Right atrium auricular region (tissue), 2 donors: ENCODE measurements around the gene ASB6. TPM values are rescaled to one million over a fixed set of nuclear protein-coding genes. Genes with fewer than 3 reads are reported as not detected.

Source experiments
- DNase-seq: peaks from one replicate; pipeline ENCODE4 v3.0.0-alpha.2; 2019; ENCODE audit warnings: low spot score
- H3K27ac ChIP-seq, 2 donors: fragments of 200-600 bp; sonication (generic); 1 replicate in 1 of 2; 2 replicates in 1 of 2; pipeline ENCODE4 v1.5.1; 2016 to 2019
- H3K27me3 ChIP-seq, 2 donors: fragments of 200-600 bp; sonication (generic); one replicate each; pipeline versions ENCODE4 v1.5.1 to v1.6.0; 2017 to 2019
- H3K36me3 ChIP-seq: fragments of 200-600 bp; sonication (generic); one replicate; pipeline ENCODE4 v1.5.1; 2016
- H3K4me1 ChIP-seq, 2 donors: fragments of 200-600 bp; sonication (generic); one replicate each; pipeline versions ENCODE4 v1.5.1 to v1.6.0; 2017 to 2019
- H3K4me3 ChIP-seq, 2 donors: fragments of 200-600 bp; sonication (generic); 1 replicate in 1 of 2; 2 replicates in 1 of 2; pipeline ENCODE4 v1.5.1; 2017 to 2019; ENCODE audit warnings: mild to moderate bottlenecking in 1 of 2, moderate library complexity in 1 of 2
- H3K9me3 ChIP-seq, 2 donors: fragments of 200-600 bp; sonication (generic); one replicate each; pipeline ENCODE4 v1.5.1; 2019
- CTCF ChIP-seq, 2 donors: fragments of 200-600 bp; sonication (generic); IDR thresholded peaks; one replicate each; pipeline ENCODE4 v1.5.1; 2019; ENCODE audit warnings: antibody characterized with exemption in 2 of 2
- total RNA-seq, 2 donors: library from RNA; depleted of rRNA; stranded (reverse); fragments of >200 nt; gene quantifications; one replicate each; pipeline ENCODE4 v1.1.0, GENCODE V29; 2016

The ASB6 gene
- total RNA-seq, 2 donors from 2014 or later, result 10.2 to 12.6 TPM

GRCh38 chr9:129640871-129641749 lies 841 bp downstream of the ASB6 start:
- Histone ChIP-seq H3K9me3 (no peaks in the 10 kb centered on the region), H3K4me1 (peaks cover 0 to 32% of the 10 kb centered on the region in 2 donors), H3K27me3 (no peaks in the 10 kb centered on the region), H3K27ac (peak overlapping the region in 1 of 2 donors; percentile 78), H3K4me3 (peak overlapping the region; percentile 69 to 95), H3K36me3 (peaks cover 36% of the 10 kb centered on the region)
- no peak for TF ChIP-seq CTCF (IDR thresholded peaks at IDR 0.05)
- no peak for DNase-seq

GRCh38 chr9:129640086-129640870 lies 1.7 kb downstream of the ASB6 start:
- no peak for DNase-seq
- peak overlapping the region in 1 of 2 donors; percentile 95 for H3K4me3 ChIP-seq
- no peaks in the 10 kb centered on the region for H3K9me3 ChIP-seq
- no peak overlapping the region for H3K27ac ChIP-seq
- no peak for TF ChIP-seq CTCF (IDR thresholded peaks at IDR 0.05)
- H3K27me3 ChIP-seq, result no peaks in the 10 kb centered on the region
- H3K36me3 ChIP-seq, result peaks cover 45% of the 10 kb centered on the region
- peaks cover 0 to 32% of the 10 kb centered on the region in 2 donors for H3K4me1 ChIP-seq

GRCh38 chr9:129639756-129640085 lies 2.2 kb downstream of the ASB6 start:
- no peak for DNase-seq
- Histone ChIP-seq H3K27ac (no peak overlapping the region), H3K9me3 (no peaks in the 10 kb centered on the region), H3K36me3 (peaks cover 50% of the 10 kb centered on the region), H3K4me1 (peaks cover 0 to 32% of the 10 kb centered on the region in 2 donors), H3K4me3 (no peak overlapping the region), H3K27me3 (no peaks in the 10 kb centered on the region)
- no peak for TF ChIP-seq CTCF (IDR thresholded peaks at IDR 0.05)

GRCh38 chr9:129639034-129639630 lies 2.8 kb downstream of the ASB6 start:
- H3K4me3 ChIP-seq, result no peak overlapping the region
- H3K9me3 ChIP-seq, result no peaks in the 10 kb centered on the region
- H3K36me3 ChIP-seq, result peaks cover 56% of the 10 kb centered on the region
- no peak overlapping the region for H3K27ac ChIP-seq
- DNase-seq, result no peak
- no peak for TF ChIP-seq CTCF (IDR thresholded peaks at IDR 0.05)
- peaks cover 0 to 32% of the 10 kb centered on the region in 2 donors for H3K4me1 ChIP-seq
- no peaks in the 10 kb centered on the region for H3K27me3 ChIP-seq

DNA sequence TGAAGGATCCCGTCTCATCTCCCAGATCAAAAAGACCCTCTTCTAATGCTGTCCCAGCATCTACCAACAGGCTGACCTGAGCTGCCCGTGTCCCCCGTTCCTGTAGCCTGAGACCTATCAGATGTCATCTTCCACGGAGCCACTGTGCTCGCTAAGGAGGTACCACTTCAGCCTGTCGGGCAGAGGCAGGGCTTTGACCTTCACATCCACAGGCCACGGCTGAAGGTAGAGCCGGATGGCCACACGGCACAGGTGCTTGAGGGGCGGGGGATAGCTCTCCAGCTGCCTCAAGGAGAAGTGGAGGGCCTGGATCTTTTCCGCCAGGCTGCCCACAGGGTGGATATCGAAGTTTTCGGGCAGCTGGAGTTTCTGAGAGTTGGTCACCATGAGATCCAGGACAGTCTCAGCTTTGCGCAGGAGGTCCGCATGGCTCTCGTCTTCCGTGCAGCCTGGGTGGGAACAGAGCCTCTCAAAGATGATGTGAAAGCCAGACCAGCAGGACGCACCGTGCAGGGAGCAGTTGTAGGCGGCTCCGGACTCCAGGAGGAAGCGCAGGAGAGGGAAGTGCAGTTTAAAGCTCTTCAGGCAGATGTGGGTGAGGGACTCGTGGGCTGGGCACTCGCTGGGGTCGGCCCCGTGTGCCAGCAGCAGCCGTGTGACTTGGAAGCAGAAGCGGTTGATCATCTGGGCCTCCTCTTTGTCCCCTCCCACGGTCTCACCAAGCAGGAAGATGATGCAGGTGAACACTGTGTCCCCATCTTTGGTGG lies 4.1 kb downstream of the ASB6 start:
- Histone ChIP-seq H3K4me1 (peaks cover 0 to 34% of the 10 kb centered on the region in 2 donors), H3K9me3 (no peaks in the 10 kb centered on the region), H3K4me3 (no peak overlapping the region), H3K27me3 (no peaks in the 10 kb centered on the region), H3K27ac (no peak overlapping the region), H3K36me3 (peaks cover 69% of the 10 kb centered on the region)
- no peak for DNase-seq
- no peak for TF ChIP-seq CTCF (IDR thresholded peaks at IDR 0.05)
